ENCODE data around the gene RBM47. TPM values are rescaled to one million over a fixed set of nuclear protein-coding genes. Genes with fewer than 3 reads are reported as not detected.

Gene RBM47
- total and polyA plus RNA-seq, 10 of the 15 experiments (the other 5 are each of a cell fraction or from before 2014, with no cell fraction given) = 7.9 to 45.0 (median 28.7) TPM

DNA sequence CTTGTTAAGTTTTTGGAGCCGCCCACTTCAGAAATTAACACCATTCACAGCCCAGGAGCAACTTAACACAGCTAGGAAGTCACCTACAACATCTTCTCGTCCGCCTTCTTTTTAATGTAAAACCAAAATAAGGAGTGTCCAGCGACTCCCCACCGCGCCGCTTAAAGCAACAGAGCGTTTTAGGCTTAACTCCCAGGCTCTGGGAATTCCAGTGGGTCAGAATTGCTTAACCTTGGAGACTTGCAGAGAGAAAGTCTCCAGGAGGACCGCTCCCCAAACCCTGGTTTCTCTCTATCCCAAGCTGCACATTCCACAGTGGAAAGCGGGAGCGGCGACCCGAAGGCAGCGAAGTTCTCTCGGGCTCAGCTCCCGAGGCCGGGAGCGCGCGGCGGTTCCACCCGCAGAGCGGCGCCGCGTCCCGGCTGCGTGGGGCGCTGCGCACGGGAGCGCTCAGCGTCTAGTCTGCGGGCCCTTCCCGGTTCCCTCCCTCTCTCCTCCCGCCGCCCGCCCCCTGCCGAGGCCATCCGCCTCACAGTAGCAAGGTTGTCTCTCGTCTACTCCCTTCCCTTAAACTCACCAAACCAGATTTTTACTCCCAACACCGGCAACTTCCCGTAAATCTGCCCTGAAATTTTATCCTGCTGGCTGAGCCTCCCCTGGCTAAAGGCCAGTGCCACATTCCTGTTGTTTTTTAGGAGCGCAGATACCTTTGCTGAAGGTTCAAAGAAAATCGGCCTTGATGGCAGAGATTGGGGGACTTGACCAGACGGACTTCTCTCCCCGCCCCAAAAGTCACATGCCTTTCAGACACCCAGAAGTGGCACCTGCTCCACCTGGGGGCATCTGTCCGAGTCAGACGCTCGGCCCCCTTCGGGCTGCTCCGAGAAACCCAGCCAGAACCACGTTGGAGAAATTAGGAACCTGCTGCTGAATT, at the start of gene RBM47 (continued):
- TF ChIP-seq, protein P1, sequence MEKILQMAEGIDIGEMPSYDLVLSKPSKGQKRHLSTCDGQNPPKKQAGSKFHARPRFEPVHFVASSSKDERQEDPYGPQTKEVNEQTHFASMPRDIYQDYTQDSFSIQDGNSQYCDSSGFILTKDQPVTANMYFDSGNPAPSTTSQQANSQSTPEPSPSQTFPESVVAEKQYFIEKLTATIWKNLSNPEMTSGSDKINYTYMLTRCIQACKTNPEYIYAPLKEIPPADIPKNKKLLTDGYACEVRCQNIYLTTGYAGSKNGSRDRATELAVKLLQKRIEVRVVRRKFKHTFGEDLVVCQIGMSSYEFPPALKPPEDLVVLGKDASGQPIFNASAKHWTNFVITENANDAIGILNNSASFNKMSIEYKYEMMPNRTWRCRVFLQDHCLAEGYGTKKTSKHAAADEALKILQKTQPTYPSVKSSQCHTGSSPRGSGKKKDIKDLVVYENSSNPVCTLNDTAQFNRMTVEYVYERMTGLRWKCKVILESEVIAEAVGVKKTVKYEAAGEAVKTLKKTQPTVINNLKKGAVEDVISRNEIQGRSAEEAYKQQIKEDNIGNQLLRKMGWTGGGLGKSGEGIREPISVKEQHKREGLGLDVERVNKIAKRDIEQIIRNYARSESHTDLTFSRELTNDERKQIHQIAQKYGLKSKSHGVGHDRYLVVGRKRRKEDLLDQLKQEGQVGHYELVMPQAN (conservative IDR thresholded peaks at IDR 0.05) = peak; percentile 69
- no peak for TF ChIP-seq SIX5 (IDR thresholded peaks at IDR 0.05; ENCODE audit: low read depth, low read length, severe bottlenecking)
- peak; percentile 74; the same call in 1 of the 2 replicates for TF ChIP-seq CHD1 (IDR thresholded peaks at IDR 0.05; ENCODE audit: low read depth, low read length)
- no peak for TF ChIP-seq SRF (IDR thresholded peaks at IDR 0.05; ENCODE audit: low read depth in 2 of 2, low read length in 2 of 2)
- TF ChIP-seq NRF1 (conservative IDR thresholded peaks at IDR 0.05; ENCODE audit: low read depth, low read length) = 0 out of 2 replicates have a peak, but pooled peaks have one; percentile 33
- TF ChIP-seq, protein P2, sequence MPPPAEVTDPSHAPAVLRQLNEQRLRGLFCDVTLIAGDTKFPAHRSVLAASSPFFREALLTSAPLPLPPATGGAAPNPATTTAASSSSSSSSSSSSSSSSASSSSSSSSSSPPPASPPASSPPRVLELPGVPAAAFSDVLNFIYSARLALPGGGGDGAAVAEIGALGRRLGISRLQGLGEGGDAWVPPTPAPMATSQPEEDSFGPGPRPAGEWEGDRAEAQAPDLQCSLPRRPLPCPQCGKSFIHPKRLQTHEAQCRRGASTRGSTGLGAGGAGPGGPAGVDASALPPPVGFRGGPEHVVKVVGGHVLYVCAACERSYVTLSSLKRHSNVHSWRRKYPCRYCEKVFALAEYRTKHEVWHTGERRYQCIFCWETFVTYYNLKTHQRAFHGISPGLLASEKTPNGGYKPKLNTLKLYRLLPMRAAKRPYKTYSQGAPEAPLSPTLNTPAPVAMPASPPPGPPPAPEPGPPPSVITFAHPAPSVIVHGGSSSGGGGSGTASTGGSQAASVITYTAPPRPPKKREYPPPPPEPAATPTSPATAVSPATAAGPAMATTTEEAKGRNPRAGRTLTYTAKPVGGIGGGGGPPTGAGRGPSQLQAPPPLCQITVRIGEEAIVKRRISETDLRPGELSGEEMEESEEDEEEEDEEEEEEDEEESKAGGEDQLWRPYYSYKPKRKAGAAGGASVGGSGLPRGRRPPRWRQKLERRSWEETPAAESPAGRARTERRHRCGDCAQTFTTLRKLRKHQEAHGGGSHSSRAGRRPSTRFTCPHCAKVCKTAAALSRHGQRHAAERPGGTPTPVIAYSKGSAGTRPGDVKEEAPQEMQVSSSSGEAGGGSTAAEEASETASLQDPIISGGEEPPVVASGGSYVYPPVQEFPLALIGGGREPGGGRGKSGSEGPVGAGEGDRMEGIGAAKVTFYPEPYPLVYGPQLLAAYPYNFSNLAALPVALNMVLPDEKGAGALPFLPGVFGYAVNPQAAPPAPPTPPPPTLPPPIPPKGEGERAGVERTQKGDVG (CRISPR knock-in tag; IDR thresholded peaks at IDR 0.05) = no peak
- TF ChIP-seq, protein P3, sequence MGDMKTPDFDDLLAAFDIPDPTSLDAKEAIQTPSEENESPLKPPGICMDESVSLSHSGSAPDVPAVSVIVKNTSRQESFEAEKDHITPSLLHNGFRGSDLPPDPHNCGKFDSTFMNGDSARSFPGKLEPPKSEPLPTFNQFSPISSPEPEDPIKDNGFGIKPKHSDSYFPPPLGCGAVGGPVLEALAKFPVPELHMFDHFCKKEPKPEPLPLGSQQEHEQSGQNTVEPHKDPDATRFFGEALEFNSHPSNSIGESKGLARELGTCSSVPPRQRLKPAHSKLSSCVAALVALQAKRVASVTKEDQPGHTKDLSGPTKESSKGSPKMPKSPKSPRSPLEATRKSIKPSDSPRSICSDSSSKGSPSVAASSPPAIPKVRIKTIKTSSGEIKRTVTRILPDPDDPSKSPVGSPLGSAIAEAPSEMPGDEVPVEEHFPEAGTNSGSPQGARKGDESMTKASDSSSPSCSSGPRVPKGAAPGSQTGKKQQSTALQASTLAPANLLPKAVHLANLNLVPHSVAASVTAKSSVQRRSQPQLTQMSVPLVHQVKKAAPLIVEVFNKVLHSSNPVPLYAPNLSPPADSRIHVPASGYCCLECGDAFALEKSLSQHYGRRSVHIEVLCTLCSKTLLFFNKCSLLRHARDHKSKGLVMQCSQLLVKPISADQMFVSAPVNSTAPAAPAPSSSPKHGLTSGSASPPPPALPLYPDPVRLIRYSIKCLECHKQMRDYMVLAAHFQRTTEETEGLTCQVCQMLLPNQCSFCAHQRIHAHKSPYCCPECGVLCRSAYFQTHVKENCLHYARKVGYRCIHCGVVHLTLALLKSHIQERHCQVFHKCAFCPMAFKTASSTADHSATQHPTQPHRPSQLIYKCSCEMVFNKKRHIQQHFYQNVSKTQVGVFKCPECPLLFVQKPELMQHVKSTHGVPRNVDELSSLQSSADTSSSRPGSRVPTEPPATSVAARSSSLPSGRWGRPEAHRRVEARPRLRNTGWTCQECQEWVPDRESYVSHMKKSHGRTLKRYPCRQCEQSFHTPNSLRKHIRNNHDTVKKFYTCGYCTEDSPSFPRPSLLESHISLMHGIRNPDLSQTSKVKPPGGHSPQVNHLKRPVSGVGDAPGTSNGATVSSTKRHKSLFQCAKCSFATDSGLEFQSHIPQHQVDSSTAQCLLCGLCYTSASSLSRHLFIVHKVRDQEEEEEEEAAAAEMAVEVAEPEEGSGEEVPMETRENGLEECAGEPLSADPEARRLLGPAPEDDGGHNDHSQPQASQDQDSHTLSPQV (IDR thresholded peaks at IDR 0.05) = 0 out of 2 replicates have a peak, but pooled peaks have one; percentile 46
- 0 out of 2 replicates have a peak, but pooled peaks have one; percentile 8 for TF ChIP-seq CREM (IDR thresholded peaks at IDR 0.05; ENCODE audit: low read depth)
- no peak for TF ChIP-seq SREBF2 (IDR thresholded peaks at IDR 0.05; ENCODE audit: low read length)
- peak; percentile 42; the same call in 1 of the 2 replicates for TF ChIP-seq TCF3 (IDR thresholded peaks at IDR 0.05; ENCODE audit: borderline replicate concordance, insufficient read depth, low read depth, low read length)
- 0 out of 2 replicates have a peak, but pooled peaks have one; percentile 25 for TF ChIP-seq HDGF (IDR thresholded peaks at IDR 0.05)
- TF ChIP-seq WRNIP1 (IDR thresholded peaks at IDR 0.05; ENCODE audit: borderline replicate concordance, low read depth, low read length) = peak; percentile 40; the same call in 1 of the 2 replicates
- TF ChIP-seq SREBF1 (IDR thresholded peaks at IDR 0.05; ENCODE audit: low read length) = no peak
- TF ChIP-seq IKZF2 (IDR thresholded peaks at IDR 0.05) = peak in 1 of 2 experiments; percentile 69; a peak in 3 of 4 replicates
- TF ChIP-seq CTCF (IDR thresholded peaks at IDR 0.05 in 2 of 3, conservative IDR thresholded peaks at IDR 0.05 in 1 of 3; ENCODE audit: control insufficient read depth in 2 of 3, extremely low read depth in 1 of 3, insufficient read depth in 1 of 3, low read depth in 3 of 3, low read length in 3 of 3) = peak; percentile 21 to 27 (median 27); a peak in 3 of 6 replicates
- no peak; the same call in 1 of the 2 replicates for TF ChIP-seq NFIC (IDR thresholded peaks at IDR 0.05; ENCODE audit: low read depth, low read length)
- peak; percentile 77 for TF ChIP-seq RAD51 (IDR thresholded peaks at IDR 0.05)

Data from GM12878 (cell line).